Measurements from ENCODE around the gene DAB2IP.

DAB2IP gene

GRCh38 chr9:121662359-121662758 is 10.9 kb downstream of the DAB2IP start:
- in situ Hi-C loops (cut with HindIII; ENCODE audit: low sequenced_read_pairs) = no loop called here

- in situ Hi-C loops (cut with HindIII; ENCODE audit: low sequenced_read_pairs) = no loop called here
Measured at GRCh38 chr9:121662891-121663580, 11.6 kb downstream of the DAB2IP start.

- in situ Hi-C loops (cut with HindIII; ENCODE audit: low sequenced_read_pairs) = no loop called here
Measured at GRCh38 chr9:121663591-121663990, 12.2 kb downstream of the DAB2IP start.

- in situ Hi-C loops (cut with HindIII; ENCODE audit: low sequenced_read_pairs) = no loop called here
Measured at GRCh38 chr9:121666294-121666693, 14.9 kb downstream of the DAB2IP start.

GRCh38 chr9:121667214-121667613 is 15.8 kb downstream of the DAB2IP start:
- in situ Hi-C loops (cut with HindIII; ENCODE audit: low sequenced_read_pairs) = no loop called here

GRCh38 chr9:121667890-121668289 is 16.5 kb downstream of the DAB2IP start:
- in situ Hi-C loops (cut with HindIII; ENCODE audit: low sequenced_read_pairs) = no loop called here

GRCh38 chr9:121670431-121670830 is 19.0 kb downstream of the DAB2IP start:
- in situ Hi-C loops (cut with HindIII; ENCODE audit: low sequenced_read_pairs) = no loop called here

- in situ Hi-C loops (cut with HindIII; ENCODE audit: low sequenced_read_pairs) = no loop called here
Measured at GRCh38 chr9:121671612-121672155, 20.2 kb downstream of the DAB2IP start.

- in situ Hi-C loops (cut with HindIII; ENCODE audit: low sequenced_read_pairs) = no loop called here
Measured at GRCh38 chr9:121672213-121672612, 20.8 kb downstream of the DAB2IP start.

- in situ Hi-C loops (cut with HindIII; ENCODE audit: low sequenced_read_pairs) = no loop called here
Measured at GRCh38 chr9:121672986-121673385, 21.6 kb downstream of the DAB2IP start.

- in situ Hi-C loops (cut with HindIII; ENCODE audit: low sequenced_read_pairs) = no loop called here
Measured at GRCh38 chr9:121673576-121673975, 22.1 kb downstream of the DAB2IP start.

- in situ Hi-C loops (cut with HindIII; ENCODE audit: low sequenced_read_pairs) = no loop called here
Measured at GRCh38 chr9:121674017-121674416, 22.6 kb downstream of the DAB2IP start.

- in situ Hi-C loops (cut with HindIII; ENCODE audit: low sequenced_read_pairs) = loop anchor here (25.0 kb wide), 1 partner anchor 312 kb away; no protein-coding TSS in a partner anchor
Measured at GRCh38 chr9:121674952-121675351, 23.5 kb downstream of the DAB2IP start.

- in situ Hi-C loops (cut with HindIII; ENCODE audit: low sequenced_read_pairs) = loop anchor here (25.0 kb wide), 1 partner anchor 312 kb away; no protein-coding TSS in a partner anchor
Measured at GRCh38 chr9:121675381-121675780, 23.9 kb downstream of the DAB2IP start.

GRCh38 chr9:121675969-121676822 is 24.8 kb downstream of the DAB2IP start:
- in situ Hi-C loops (cut with HindIII; ENCODE audit: low sequenced_read_pairs) = loop anchor here (25.0 kb wide), 1 partner anchor 311 kb away; no protein-coding TSS in a partner anchor

GRCh38 chr9:121676926-121677325 is 25.5 kb downstream of the DAB2IP start:
- in situ Hi-C loops (cut with HindIII; ENCODE audit: low sequenced_read_pairs) = loop anchor here (25.0 kb wide), 1 partner anchor 310 kb away; no protein-coding TSS in a partner anchor

- in situ Hi-C loops (cut with HindIII; ENCODE audit: low sequenced_read_pairs) = loop anchor here (25.0 kb wide), 1 partner anchor 309 kb away; no protein-coding TSS in a partner anchor
Measured at GRCh38 chr9:121678501-121679022, 27.1 kb downstream of the DAB2IP start.

GRCh38 chr9:121679901-121680635 is 28.6 kb downstream of the DAB2IP start:
- in situ Hi-C loops (cut with HindIII; ENCODE audit: low sequenced_read_pairs) = loop anchor here (25.0 kb wide), 1 partner anchor 307 kb away; no protein-coding TSS in a partner anchor

GRCh38 chr9:121681404-121681803 is 30.0 kb downstream of the DAB2IP start:
- in situ Hi-C loops (cut with HindIII; ENCODE audit: low sequenced_read_pairs) = loop anchor here (25.0 kb wide), 1 partner anchor 306 kb away; no protein-coding TSS in a partner anchor

GRCh38 chr9:121682201-121682600 is 30.8 kb downstream of the DAB2IP start:
- in situ Hi-C loops (cut with HindIII; ENCODE audit: low sequenced_read_pairs) = loop anchor here (25.0 kb wide), 1 partner anchor 305 kb away; no protein-coding TSS in a partner anchor

Measured in DLD1 (cell line).